SK-N-SH (cell line): ENCODE results near the gene SLC37A3. TPM values are rescaled to one million over a fixed set of nuclear protein-coding genes. Genes with fewer than 3 reads are reported as not detected.

Experiments
- CTCF ChIA-PET: fragments of 300-600, 350-600 bp; formaldehyde crosslinking; extraction: SDS; loops from one replicate; lab custom pipeline; 2021; lab: Yijun Ruan, JAX
- POLR2A ChIA-PET: fragments of 350-600 bp; sonication (Branson Sonifier 250); formaldehyde crosslinking; extraction: SDS; loops from one replicate; lab custom pipeline; 2020; ENCODE audit warnings: antibody characterized with exemption, inconsistent platforms; lab: Yijun Ruan, JAX
- DNase-seq: peaks from one replicate; pipeline ENCODE4 v3.0.0; 2012
- H2AFZ ChIP-seq: fragments of 200-600 bp; sonication (generic); 2 replicates; pipeline ENCODE4 v1.8.1; 2016; ENCODE audit warnings: antibody characterized with exemption, mild to moderate bottlenecking, low read depth
- H3F3A ChIP-seq: fragments of 200-600 bp; sonication (generic); replicated peaks from 2 replicates; pipeline ENCODE3; 2016; ENCODE audit warnings: antibody characterized with exemption, mild to moderate bottlenecking; ENCODE audit not compliant: insufficient read depth
- H3K27ac ChIP-seq, 2 experiments: fragments of 200-500 bp in 1 of 2; fragments of 200-600 bp in 1 of 2; sonication (Bioruptor generic) in 1 of 2; sonication (generic), shearing (Covaris generic) in 1 of 2; 2 replicates each; pipeline versions ENCODE4 v1.5.1 to v1.6.1; 2014 to 2016; ENCODE audit warnings: low read depth in 2 of 2, inconsistent platforms in 1 of 2, low read length in 1 of 2, mild to moderate bottlenecking in 1 of 2, mixed read lengths in 1 of 2
- H3K27me3 ChIP-seq: fragments of 200-600 bp; sonication (generic), shearing (Covaris generic); 2 replicates; pipeline ENCODE4 v1.6.1; 2016; ENCODE audit warnings: mixed run types; ENCODE audit not compliant: insufficient read depth
- H3K36me3 ChIP-seq, 2 experiments: fragments of 200-500 bp in 1 of 2; fragments of 200-600 bp in 1 of 2; sonication (Bioruptor generic) in 1 of 2; sonication (generic) in 1 of 2; replicated peaks in 1 of 2; 2 replicates each; pipeline versions ENCODE3 to v1.5.1; 2014 to 2016; ENCODE audit warnings: low read length in 1 of 2, mild to moderate bottlenecking in 1 of 2; ENCODE audit not compliant: insufficient read depth in 2 of 2, control insufficient read depth in 1 of 2
- H3K4me1 ChIP-seq, 2 experiments: fragments of 200-500 bp in 1 of 2; fragments of 200-600 bp in 1 of 2; sonication (Bioruptor generic) in 1 of 2; sonication (generic), shearing (Covaris generic) in 1 of 2; 2 replicates each; pipeline versions ENCODE4 v1.5.1 to v1.6.1; 2014 to 2016; ENCODE audit warnings: low read depth in 1 of 2, low read length in 1 of 2, mixed run types in 1 of 2; ENCODE audit not compliant: insufficient read depth in 2 of 2, control insufficient read depth in 1 of 2
- H3K4me2 ChIP-seq: fragments of 200-600 bp; sonication (generic), shearing (Covaris generic); 2 replicates; pipeline ENCODE4 v1.6.1; 2017; ENCODE audit warnings: mixed run types
- H3K4me3 ChIP-seq, 2 experiments: fragments of 200-500 bp in 1 of 2; fragments of 200-600 bp in 1 of 2; sonication (Bioruptor generic) in 1 of 2; sonication (generic), shearing (Covaris generic) in 1 of 2; 2 replicates each; pipeline versions ENCODE4 v1.5.1 to v1.8.1; 2014 to 2016; ENCODE audit warnings: low read depth in 2 of 2, inconsistent platforms in 1 of 2, low read length in 1 of 2, mild to moderate bottlenecking in 1 of 2, mixed read lengths in 1 of 2, moderate library complexity in 1 of 2
- H3K79me2 ChIP-seq: fragments of 200-600 bp; sonication (generic); 2 replicates; pipeline ENCODE4 v1.8.1; 2017; ENCODE audit warnings: mild to moderate bottlenecking; ENCODE audit not compliant: insufficient read depth
- H3K9ac ChIP-seq: fragments of 200-600 bp; sonication (generic); 2 replicates; pipeline ENCODE4 v1.6.1; 2017; ENCODE audit warnings: mixed run types
- H3K9me2 ChIP-seq: fragments of 200-600 bp; sonication (generic); 2 replicates; pipeline ENCODE4 v1.6.1; 2017; ENCODE audit warnings: mixed run types
- H3K9me3 ChIP-seq: fragments of 200-600 bp; sonication (generic); 2 replicates; pipeline ENCODE4 v1.6.1; 2017; ENCODE audit warnings: mixed run types, mild to moderate bottlenecking, moderate library complexity
- H4K20me1 ChIP-seq: fragments of 200-600 bp; sonication (generic); 2 replicates; pipeline ENCODE4 v1.6.1; 2017; ENCODE audit warnings: mild to moderate bottlenecking, mixed run types; ENCODE audit not compliant: insufficient read depth
- EZH2phosphoT487 ChIP-seq: fragments of 200-600 bp; sonication (generic); IDR thresholded peaks from 2 replicates; pipeline ENCODE4 v1.6.1; 2017; ENCODE audit warnings: low read depth, mixed run types, mild to moderate bottlenecking, antibody characterized with exemption, moderate library complexity, borderline replicate concordance
- FOSL2 ChIP-seq: IDR thresholded peaks from 2 replicates; pipeline ENCODE4 v1.4.0; 2012; ENCODE audit warnings: low read depth, mild to moderate bottlenecking, moderate library complexity, borderline replicate concordance
- FOXJ3 ChIP-seq: sonication (generic); formaldehyde crosslinking; IDR thresholded peaks from 2 replicates; pipeline ENCODE4 v1.5.1; 2020; ENCODE audit warnings: mild to moderate bottlenecking, missing genetic modification reagents
- GABPA ChIP-seq: IDR thresholded peaks from 2 replicates; pipeline ENCODE4 v1.4.0; 2012; ENCODE audit warnings: low read depth, mild to moderate bottlenecking
- NRF1 ChIP-seq: IDR thresholded peaks from 2 replicates; pipeline ENCODE4 v1.6.1; 2012; ENCODE audit warnings: low read depth, mild to moderate bottlenecking, low read length
- RAD21 ChIP-seq: IDR thresholded peaks from 2 replicates; pipeline ENCODE4 v1.6.1; 2012; ENCODE audit warnings: mild to moderate bottlenecking, low read length
- RCOR1 ChIP-seq: fragments of 150-350 bp; IDR thresholded peaks from 2 replicates; pipeline ENCODE4 v1.6.1; 2017; ENCODE audit warnings: antibody characterized with exemption, low read length
- SMC3 ChIP-seq: IDR thresholded peaks from 2 replicates; pipeline ENCODE4 v1.6.1; 2012; ENCODE audit warnings: low read depth, low read length, improper control_type of control experiment
- TAF1 ChIP-seq: IDR thresholded peaks from 2 replicates; pipeline ENCODE4 v1.6.1; 2012; ENCODE audit warnings: low read depth, mild to moderate bottlenecking, low read length, moderate library complexity, borderline replicate concordance
- TCF12 ChIP-seq: IDR thresholded peaks from 2 replicates; pipeline ENCODE4 v1.4.0; 2012
- WGBS: methylation state at CpG from one replicate; pipeline ENCODE4 v1.1.6; 2017; ENCODE audit warnings: low lambda C conversion rate; 5-methylcytosine and 5-hydroxymethylcytosine counted together
- polyA plus RNA-seq, 3 experiments: library from polyadenylated mRNA; depleted of rRNA; stranded (reverse); fragments of >200 nt; gene quantifications; 2 replicates each; pipeline ENCODE4 v1.2.3, GENCODE V29; 2012
- TF ChIP-seq, protein P1 (sequence below): fragments of 150-350 bp; IDR thresholded peaks from 2 replicates; pipeline ENCODE4 v1.6.1; 2016; ENCODE audit warnings: mild to moderate bottlenecking, low read depth, low read length
- TF ChIP-seq, protein P2 (sequence below): IDR thresholded peaks from 2 replicates; pipeline ENCODE4 v1.4.0; 2012; ENCODE audit warnings: low read depth, borderline replicate concordance
- TF ChIP-seq, protein P3 (sequence below): fragments of 150-350 bp; IDR thresholded peaks from 2 replicates; pipeline ENCODE4 v1.6.1; 2017; ENCODE audit warnings: antibody characterized with exemption, low read length, low read depth, borderline replicate concordance

Gene SLC37A3
- polyA plus RNA-seq, 1 of the 3 experiments (the other 2 are of a cell fraction), result 53.3 TPM

DNA sequence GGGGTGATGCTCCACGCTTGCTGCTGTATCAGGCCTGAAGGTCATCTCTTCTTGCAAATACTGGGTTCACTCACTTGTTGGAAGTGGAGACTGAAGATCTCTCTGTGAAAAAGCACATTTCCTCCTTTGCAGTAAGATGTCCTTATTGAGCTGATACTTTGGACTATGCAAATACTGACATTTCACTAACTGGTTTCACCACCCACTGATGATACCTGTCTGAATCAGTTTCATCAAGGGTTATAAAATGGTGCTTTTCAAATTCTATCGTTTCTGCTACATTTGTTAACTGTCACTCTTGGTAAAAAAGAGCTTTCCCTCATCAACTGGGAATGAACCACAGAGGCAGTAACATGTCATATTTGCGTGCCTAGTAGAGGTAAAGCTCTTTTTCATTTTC is 41.0 kb upstream of the SLC37A3 start:
- CTCF ChIA-PET, result interaction anchor here (1.4 to 1.6 kb wide), 2 partner anchors 13 to 14 kb away, joined by 3 to 4 read pairs; no protein-coding TSS in a partner anchor
- no peak overlapping the region for H3K9ac ChIP-seq
- H3K79me2 ChIP-seq, result no peaks in the 10 kb centered on the region
- no peaks in the 10 kb centered on the region for H3K9me2 ChIP-seq
- no peaks in the 10 kb centered on the region for H4K20me1 ChIP-seq
- H3K4me1 ChIP-seq, result no peaks in the 10 kb centered on the region
- DNase-seq, result no peak
- no peak overlapping the region for H3K4me2 ChIP-seq
- 65% methylated on average over 3 of the region's 3 CpGs for WGBS
- H2AFZ ChIP-seq, result no peak overlapping the region
- H3K27ac ChIP-seq, result no peak overlapping the region
- no peaks in the 10 kb centered on the region for H3K9me3 ChIP-seq
- peaks cover 4% of the 10 kb centered on the region for H3F3A ChIP-seq
- POLR2A ChIA-PET, result no interaction called here
- no peaks in the 10 kb centered on the region for H3K36me3 ChIP-seq
- H3K4me3 ChIP-seq, result no peak overlapping the region
- H3K27me3 ChIP-seq, result no peaks in the 10 kb centered on the region
- TF ChIP-seq, protein P1, sequence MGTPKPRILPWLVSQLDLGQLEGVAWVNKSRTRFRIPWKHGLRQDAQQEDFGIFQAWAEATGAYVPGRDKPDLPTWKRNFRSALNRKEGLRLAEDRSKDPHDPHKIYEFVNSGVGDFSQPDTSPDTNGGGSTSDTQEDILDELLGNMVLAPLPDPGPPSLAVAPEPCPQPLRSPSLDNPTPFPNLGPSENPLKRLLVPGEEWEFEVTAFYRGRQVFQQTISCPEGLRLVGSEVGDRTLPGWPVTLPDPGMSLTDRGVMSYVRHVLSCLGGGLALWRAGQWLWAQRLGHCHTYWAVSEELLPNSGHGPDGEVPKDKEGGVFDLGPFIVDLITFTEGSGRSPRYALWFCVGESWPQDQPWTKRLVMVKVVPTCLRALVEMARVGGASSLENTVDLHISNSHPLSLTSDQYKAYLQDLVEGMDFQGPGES, result no peak
- TF ChIP-seq TAF1, result no peak
- TF ChIP-seq TCF12, result no peak
- TF ChIP-seq, protein P2, sequence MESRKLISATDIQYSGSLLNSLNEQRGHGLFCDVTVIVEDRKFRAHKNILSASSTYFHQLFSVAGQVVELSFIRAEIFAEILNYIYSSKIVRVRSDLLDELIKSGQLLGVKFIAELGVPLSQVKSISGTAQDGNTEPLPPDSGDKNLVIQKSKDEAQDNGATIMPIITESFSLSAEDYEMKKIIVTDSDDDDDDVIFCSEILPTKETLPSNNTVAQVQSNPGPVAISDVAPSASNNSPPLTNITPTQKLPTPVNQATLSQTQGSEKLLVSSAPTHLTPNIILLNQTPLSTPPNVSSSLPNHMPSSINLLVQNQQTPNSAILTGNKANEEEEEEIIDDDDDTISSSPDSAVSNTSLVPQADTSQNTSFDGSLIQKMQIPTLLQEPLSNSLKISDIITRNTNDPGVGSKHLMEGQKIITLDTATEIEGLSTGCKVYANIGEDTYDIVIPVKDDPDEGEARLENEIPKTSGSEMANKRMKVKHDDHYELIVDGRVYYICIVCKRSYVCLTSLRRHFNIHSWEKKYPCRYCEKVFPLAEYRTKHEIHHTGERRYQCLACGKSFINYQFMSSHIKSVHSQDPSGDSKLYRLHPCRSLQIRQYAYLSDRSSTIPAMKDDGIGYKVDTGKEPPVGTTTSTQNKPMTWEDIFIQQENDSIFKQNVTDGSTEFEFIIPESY, result no peak
- no peak for TF ChIP-seq GABPA
- no peak for TF ChIP-seq EZH2phosphoT487
- TF ChIP-seq, protein P3, sequence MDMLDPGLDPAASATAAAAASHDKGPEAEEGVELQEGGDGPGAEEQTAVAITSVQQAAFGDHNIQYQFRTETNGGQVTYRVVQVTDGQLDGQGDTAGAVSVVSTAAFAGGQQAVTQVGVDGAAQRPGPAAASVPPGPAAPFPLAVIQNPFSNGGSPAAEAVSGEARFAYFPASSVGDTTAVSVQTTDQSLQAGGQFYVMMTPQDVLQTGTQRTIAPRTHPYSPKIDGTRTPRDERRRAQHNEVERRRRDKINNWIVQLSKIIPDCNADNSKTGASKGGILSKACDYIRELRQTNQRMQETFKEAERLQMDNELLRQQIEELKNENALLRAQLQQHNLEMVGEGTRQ, result no peak
- TF ChIP-seq SMC3, result no peak
- no peak for TF ChIP-seq FOSL2
- TF ChIP-seq, all 33 proteins: peak for 0

DNA sequence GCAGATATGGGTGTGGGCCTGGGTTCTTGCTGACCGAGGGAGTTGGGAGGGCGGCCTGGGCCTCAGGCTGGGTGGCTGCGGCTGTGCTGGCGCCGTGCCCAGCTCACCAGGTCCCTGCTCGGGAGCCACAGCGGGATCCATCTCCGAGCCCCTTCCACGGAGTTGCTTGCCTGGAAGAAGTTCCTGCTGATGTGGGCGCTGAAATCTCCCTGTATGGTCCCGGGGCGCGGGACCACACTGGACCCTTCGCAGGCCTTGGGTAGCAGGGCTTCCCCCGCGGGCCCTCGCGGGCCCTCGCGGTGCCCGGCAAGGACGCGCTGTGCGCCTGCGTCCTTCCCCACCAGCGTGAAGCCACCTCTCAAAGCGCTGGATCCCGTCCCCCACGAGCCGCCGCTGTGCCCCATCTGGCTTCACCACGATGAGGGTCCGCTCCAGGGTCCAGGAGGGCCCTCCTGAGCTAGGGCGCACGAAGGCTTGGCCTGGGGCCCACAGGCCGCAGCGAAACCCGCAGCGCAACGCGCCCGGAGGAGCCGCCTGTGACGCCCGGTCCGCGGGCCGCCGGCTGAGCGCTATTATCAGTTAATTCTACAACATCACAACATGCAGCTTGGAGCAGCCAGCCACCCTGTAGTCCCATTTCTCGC is 37.0 kb upstream of the SLC37A3 start:
- H3K4me1 ChIP-seq, result no peaks in the 10 kb centered on the region
- H3K27ac ChIP-seq, result no peak overlapping the region
- H3K4me2 ChIP-seq, result no peak overlapping the region
- no peak overlapping the region for H3K9ac ChIP-seq
- H3K9me3 ChIP-seq, result no peaks in the 10 kb centered on the region
- CTCF ChIA-PET, result no interaction called here
- no peaks in the 10 kb centered on the region for H3K27me3 ChIP-seq
- no peaks in the 10 kb centered on the region for H4K20me1 ChIP-seq
- peak; percentile 73 for DNase-seq
- H3K36me3 ChIP-seq, result no peaks in the 10 kb centered on the region
- H3K9me2 ChIP-seq, result no peaks in the 10 kb centered on the region
- WGBS, result 89% methylated on average over 42 of the region's 51 CpGs
- H2AFZ ChIP-seq, result no peak overlapping the region
- no peaks in the 10 kb centered on the region for H3K79me2 ChIP-seq
- no peak for TF ChIP-seq FOXJ3 (CRISPR knock-in tag)
- no peak for TF ChIP-seq RCOR1
- no peak for TF ChIP-seq NRF1
- no peak for TF ChIP-seq RAD21
- TF ChIP-seq, protein P2, result no peak
- H3K4me3 ChIP-seq, result no peak overlapping the region
- H3F3A ChIP-seq, result no peaks in the 10 kb centered on the region
- POLR2A ChIA-PET, result no interaction called here
